22Rv1 (cell line): ENCODE data around the gene TBX2.

Experiments used
- CTCF ChIP-seq: fragments of 450-650 bp; IDR thresholded peaks from 2 replicates; pipeline ENCODE4 v1.5.1; 2017; ENCODE audit warnings: mild to moderate bottlenecking
- ZFX ChIP-seq: fragments of 450-650 bp; IDR thresholded peaks from 2 replicates; pipeline ENCODE4 v1.6.1; 2017; ENCODE audit warnings: antibody characterized with exemption, borderline replicate concordance

GRCh38 chr17:61394630-61395408, 4.8 kb upstream of the TBX2 start:
- no peak for TF ChIP-seq CTCF
- TF ChIP-seq ZFX, result no peak
